Heart right ventricle (tissue), 16 donors: ENCODE results near the gene RPS29. TPM values are rescaled to one million over a fixed set of nuclear protein-coding genes. Genes with fewer than 3 reads are reported as not detected.

Experiments
- ATAC-seq, 8 donors: fragments of 200-7000 bp; cut with Tn5 transposase; one replicate each; pipeline ENCODE4 v1.9.1; 2020; ENCODE audit warnings: mild to moderate bottlenecking in 8 of 8, moderate library complexity in 8 of 8, moderate number of reproducible peaks in 1 of 8
- DNase-seq, 2 donors: peaks; one replicate each; pipeline ENCODE4 v3.0.0-alpha.2; 2020
- H3K27ac ChIP-seq, 10 donors: fragments of 200-600 bp; sonication (generic) in 2 of 10; one replicate each; pipeline versions ENCODE4 v1.5.0 to v1.8.0; 2020 to 2022; ENCODE audit warnings: mild to moderate bottlenecking in 3 of 10
- H3K27me3 ChIP-seq, 7 donors: fragments of 200-600 bp; one replicate each; pipeline ENCODE4 v1.8.0; 2021 to 2022; ENCODE audit warnings: mild to moderate bottlenecking in 2 of 7
- H3K36me3 ChIP-seq, 9 donors: fragments of 200-600 bp; sonication (generic) in 1 of 9; one replicate each; pipeline versions ENCODE4 v1.5.0 to v1.8.0; 2020 to 2022; ENCODE audit warnings: mild to moderate bottlenecking in 2 of 9
- H3K4me1 ChIP-seq, 9 donors: fragments of 200-600 bp; sonication (generic) in 1 of 9; one replicate each; pipeline versions ENCODE4 v1.5.0 to v1.8.0; 2020 to 2022; ENCODE audit warnings: mild to moderate bottlenecking in 4 of 9
- H3K4me3 ChIP-seq, 10 donors: fragments of 200-600 bp; sonication (generic) in 2 of 10; one replicate each; pipeline versions ENCODE4 v1.5.0 to v1.8.0; 2020 to 2022; ENCODE audit warnings: mild to moderate bottlenecking in 7 of 10, moderate library complexity in 2 of 10
- H3K9me3 ChIP-seq, 11 donors: fragments of 200-600 bp in 10 of 11; sonication (generic) in 2 of 11; one replicate each; pipeline versions ENCODE4 v1.5.0 to v1.8.0; 2013 to 2022; ENCODE audit warnings: mild to moderate bottlenecking in 2 of 11, control low read depth in 1 of 11, moderate library complexity in 1 of 11
- CTCF ChIP-seq, 9 donors: fragments of 200-600 bp; sonication (generic) in 2 of 9; IDR thresholded peaks; one replicate each; pipeline versions ENCODE4 v1.5.0 to v1.8.0; 2021 to 2022; ENCODE audit warnings: antibody characterized with exemption in 9 of 9, mild to moderate bottlenecking in 5 of 9, moderate library complexity in 1 of 9
- WGBS, 2 donors: extraction: QIAGEN DNeasy Blood & Tissue Kit; methylation state at CpG; one replicate each; pipeline ENCODE4 v1.1.7; 2013; ENCODE audit warnings: inconsistent platforms in 1 of 2; 5-methylcytosine and 5-hydroxymethylcytosine counted together
- intact Hi-C, 10 donors: fragments of 100-400 bp; cut with DNase I; formaldehyde crosslinking; loops; one replicate each; pipeline versions ENCODE4 v1.11.1 to v1.14.2; 2022
- polyA plus RNA-seq, 2 donors: library from polyadenylated mRNA; stranded (reverse); fragments of 200-250 nt; gene quantifications; one replicate each; pipeline ENCODE4 v1.2.3, GENCODE V29; 2013
- total RNA-seq, 10 donors: library from RNA; stranded (reverse); fragmentation: NEBNext Ultra II Directional in 3 of 10; extraction: Animal tissue kit (Norgen Biotek cat#: 25700) in 3 of 10; gene quantifications; one replicate each; pipeline versions ENCODE4 v1.2.1 to v1.2.4, GENCODE V29; 2021 to 2023
- donor health status: Arrhythmogenic right ventricular cardiomyopathy.
- donor health status: ischemic (EF 13 %, LVEDD 7.1; RV severe dilation, severe dysfunction).
- donor health status: healthy with polysubstance abuse.
- donor health status: DM: no; HTN: yes; CAD: no.
- donor health status: DM: no; HTN: no; CAD: no.
- donor health status: ischemic (EF 25% LVEDD 6.9; RV normal size, moderate dysfunction).
- donor health status: ischemic (EF 25% LVEDD 5.7; RV mildly dilated, moderate dysfunction).
- donor health status: healthy.
- donor health status: DM: yes; HTN: yes; CAD: no.
- donor health status: Ischemic cardiomyopathy.
- donor health status: ischemic (EF 35%, LVEDD 5.7; RV mildly dilated, moderate dysfunction).
- donor health status: nonischemic (EF 11% LVEDD 7.7; RV severe dilation, severe dysfunction).
- donor health status: DM: yes; HTN: yes; CAD: no.
- donor health status: PGD.
- donor health status: ischemic (EF 29% LVEDD 5.4; RV normal size, mild dysfunction).
- donor health status: nonischemic (EF 23%, LVEDD 6.1; RV moderate dilation, normal function).

RPS29 gene
- total and polyA plus RNA-seq, 12 donors, result 619 to 2,979 (median 752) TPM

- Histone ChIP-seq H3K9me3 (no peaks in the 10 kb centered on the region), H3K36me3 (peaks cover 0 to 29% (median 4%) of the 10 kb centered on the region in 9 donors), H3K27me3 (no peaks in the 10 kb centered on the region), H3K4me3 (no peak overlapping the region), H3K27ac (no peak overlapping the region), H3K4me1 (peaks cover 0 to 2% (median 0%) of the 10 kb centered on the region in 9 donors)
- 95 to 98% methylated on average over 4 of the region's 4 CpGs for WGBS, 2 donors
- no peak for TF ChIP-seq CTCF (IDR thresholded peaks at IDR 0.05)
- ATAC-seq (no peak), DNase-seq (no peak)
- intact Hi-C loops, result no loop called here
Observed at GRCh38 chr14:49612251-49612650, 26.1 kb upstream of the RPS29 start.

GRCh38 chr14:49607583-49607982, 21.4 kb upstream of the RPS29 start:
- TF ChIP-seq CTCF (IDR thresholded peaks at IDR 0.05), result no peak
- H3K27ac ChIP-seq, result no peak overlapping the region
- intact Hi-C loops, result no loop called here
- H3K4me1 ChIP-seq, result no peaks in the 10 kb centered on the region
- H3K27me3 ChIP-seq, result no peaks in the 10 kb centered on the region
- H3K36me3 ChIP-seq, result peaks cover 0 to 50% (median 0%) of the 10 kb centered on the region in 9 donors
- DNase-seq (no peak), ATAC-seq (no peak)
- 87 to 96% methylated on average over 6 of the region's 6 CpGs for WGBS, 2 donors
- no peak overlapping the region for H3K4me3 ChIP-seq
- H3K9me3 ChIP-seq, result no peaks in the 10 kb centered on the region

GRCh38 chr14:49598485-49599300, 12.5 kb upstream of the RPS29 start, which contains the start of gene LRR1:
LRR1 (plus strand) TSS chr14:49598940; CDS start chr14:49599021, 81 bp downstream.
- Histone ChIP-seq H3K4me3 (peak within 1 kb of the TSS; percentile 51 to 94 (median 84)), H3K36me3 (peaks cover 0 to 11% (median 0%) of the 10 kb centered on the region in 9 donors), H3K4me1 (peaks cover 5 to 41% (median 21%) of the 10 kb centered on the region in 9 donors), H3K27ac (peak within 1 kb of the TSS; percentile 85 to 99 (median 94)), H3K27me3 (no peaks in the 10 kb centered on the region), H3K9me3 (no peaks in the 10 kb centered on the region)
- intact Hi-C loops, result no loop called here
- WGBS, 2 donors, result 0% methylated on average over 75 to 77 of the region's 77 CpGs
- peak in 2 of 9 donors; percentile 4 to 26 for TF ChIP-seq CTCF (IDR thresholded peaks at IDR 0.05)
- peak; percentile 86 to 89 for DNase-seq
- ATAC-seq, result peak; percentile 89 to 94 (median 92)

- intact Hi-C loops, result no loop called here
- Histone ChIP-seq H3K9me3 (no peaks in the 10 kb centered on the region), H3K36me3 (peaks cover 0 to 9% (median 0%) of the 10 kb centered on the region in 9 donors), H3K27me3 (no peaks in the 10 kb centered on the region), H3K4me1 (peaks cover 5 to 41% (median 21%) of the 10 kb centered on the region in 9 donors), H3K27ac (peak overlapping the region; percentile 85 to 99 (median 94)), H3K4me3 (peak overlapping the region; percentile 51 to 94 (median 84))
- WGBS, 2 donors, result 1% methylated on average over 15 of the region's 15 CpGs
- TF ChIP-seq CTCF (IDR thresholded peaks at IDR 0.05), result no peak
- no peak for DNase-seq
- peak; percentile 19 to 45 (median 36) for ATAC-seq
Observed at GRCh38 chr14:49598189-49598484, 12.0 kb upstream of the RPS29 start.
